Epithelial cell of prostate (primary cell): ENCODE results near the gene HSPA5.
"Not testable (repeated sequence)": the region's sequence is repeated elsewhere in the genome, so short reads cannot be mapped to it uniquely, and the experiment has no call there.

Experiments
- DNase-seq: peaks from one replicate; pipeline ENCODE4 v3.0.0-alpha.2; 2011; ENCODE audit warnings: low read depth, low spot score
- H3K27ac ChIP-seq: fragments of 450-650 bp; 2 replicates; pipeline ENCODE4 v1.5.1; 2017; ENCODE audit warnings: mild to moderate bottlenecking

The HSPA5 gene

DNA sequence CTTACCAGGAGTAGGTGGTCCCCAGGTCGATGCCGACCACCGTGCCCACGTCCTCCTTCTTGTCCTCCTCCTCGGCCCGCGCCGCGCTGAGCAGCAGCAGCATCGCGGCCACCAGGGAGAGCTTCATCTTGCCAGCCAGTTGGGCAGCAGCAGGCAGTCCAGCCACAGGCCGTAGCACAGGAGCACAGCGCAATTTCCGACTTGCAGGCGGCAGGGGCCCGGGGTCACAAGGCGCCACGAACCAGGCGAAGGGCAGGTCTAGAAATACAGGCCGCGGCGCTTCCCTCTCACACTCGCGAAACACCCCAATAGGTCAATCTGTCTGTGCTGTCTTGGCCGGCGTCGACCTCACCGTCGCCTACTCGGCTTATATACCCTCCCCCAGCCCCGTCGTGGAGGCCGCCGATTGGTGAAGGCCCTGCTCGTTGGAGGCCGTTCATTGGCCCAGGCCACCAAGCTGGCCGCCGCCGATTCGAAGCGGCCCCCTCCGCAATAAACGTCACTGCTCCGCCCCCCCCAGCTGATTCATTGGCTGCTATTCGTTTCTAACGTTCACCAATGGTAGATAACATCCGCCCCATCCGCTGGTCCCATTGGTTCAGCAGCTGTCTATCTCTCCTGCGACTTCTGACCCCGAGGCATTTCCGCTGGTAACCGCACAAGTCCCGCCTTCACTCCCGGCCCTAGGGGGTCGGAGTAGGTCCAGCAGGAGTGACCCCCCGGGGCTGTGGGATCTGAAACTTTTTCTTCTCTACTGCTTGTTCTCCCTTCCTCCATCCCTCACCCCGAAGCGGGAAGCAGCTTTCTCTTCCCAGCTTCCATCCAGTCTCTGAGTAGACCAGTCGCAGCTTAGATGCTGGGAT lies at the start of gene HSPA5:
Gene HSPA5 (minus strand): TSS at position 344 of the 863 bp plus-strand sequence. CDS start 217 bp downstream, at position 127.
- DNase-seq: peak; percentile 97
- peak within 1 kb of the TSS; percentile 96 for H3K27ac ChIP-seq

DNA sequence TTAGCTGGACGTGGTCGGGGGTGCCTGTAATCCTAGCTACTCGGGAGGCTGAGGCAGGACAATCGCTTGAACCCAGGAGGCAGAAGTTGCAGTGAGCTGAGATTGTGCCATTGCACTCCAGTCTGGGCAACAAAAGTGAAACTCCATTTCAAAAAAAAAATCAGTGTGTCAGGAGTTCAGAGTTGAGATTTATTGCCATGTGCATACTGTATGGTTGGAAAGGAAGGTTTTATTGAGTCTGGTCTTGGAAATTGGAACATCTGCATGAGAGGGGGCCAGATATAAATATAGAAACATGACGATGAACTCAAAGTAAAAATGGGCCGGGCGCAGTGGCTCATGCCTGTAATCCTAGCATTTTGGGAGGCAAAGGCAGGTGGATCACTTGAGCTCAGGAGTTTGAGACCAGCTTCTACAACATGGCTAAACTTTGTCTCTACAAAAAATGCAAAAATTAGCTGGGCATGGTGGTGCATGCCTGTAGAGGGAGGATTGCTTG lies 45.8 kb upstream of the HSPA5 start:
- not testable (repeated sequence) for DNase-seq, H3K27ac ChIP-seq

DNA sequence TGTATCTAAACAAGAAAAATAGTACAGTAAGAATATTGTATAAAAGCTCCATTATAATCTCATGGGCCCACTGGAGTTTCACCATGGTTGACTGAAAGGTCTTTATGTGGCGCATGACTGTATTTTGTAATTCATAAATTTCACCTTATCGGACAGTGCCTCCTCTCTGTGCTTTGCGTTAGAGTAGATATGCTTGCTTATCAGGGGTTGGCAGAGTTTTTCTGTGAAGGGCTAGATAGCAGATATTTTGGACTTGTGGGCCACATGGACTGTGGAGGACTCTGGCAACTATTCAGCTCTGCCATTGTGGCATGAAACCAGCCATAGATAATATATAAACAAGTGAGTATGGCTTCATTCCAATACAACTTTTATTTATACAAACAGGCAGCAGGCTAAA lies 43.7 kb upstream of the HSPA5 start:
- DNase-seq: no peak
- no peak overlapping the region for H3K27ac ChIP-seq

DNA sequence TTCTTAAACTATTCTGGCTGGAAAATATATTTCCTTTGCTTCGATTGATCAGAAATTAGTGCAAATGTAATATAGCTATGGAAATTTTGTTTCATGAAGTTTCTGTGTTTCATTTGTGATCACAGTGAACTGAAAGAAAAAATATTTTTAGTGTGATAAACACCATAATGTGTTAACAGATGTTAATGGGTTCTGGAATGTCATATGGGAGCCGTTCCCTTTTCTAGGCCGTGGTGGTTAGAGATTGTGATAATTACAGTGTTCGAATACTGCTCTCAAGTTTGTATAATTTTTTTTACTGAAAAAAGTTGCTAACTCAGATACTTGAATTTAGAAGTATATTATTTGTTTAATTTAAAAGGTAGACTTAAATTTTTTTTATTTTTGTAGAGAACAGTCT lies 39.8 kb upstream of the HSPA5 start:
- DNase-seq: no peak
- H3K27ac ChIP-seq: no peak overlapping the region

DNA sequence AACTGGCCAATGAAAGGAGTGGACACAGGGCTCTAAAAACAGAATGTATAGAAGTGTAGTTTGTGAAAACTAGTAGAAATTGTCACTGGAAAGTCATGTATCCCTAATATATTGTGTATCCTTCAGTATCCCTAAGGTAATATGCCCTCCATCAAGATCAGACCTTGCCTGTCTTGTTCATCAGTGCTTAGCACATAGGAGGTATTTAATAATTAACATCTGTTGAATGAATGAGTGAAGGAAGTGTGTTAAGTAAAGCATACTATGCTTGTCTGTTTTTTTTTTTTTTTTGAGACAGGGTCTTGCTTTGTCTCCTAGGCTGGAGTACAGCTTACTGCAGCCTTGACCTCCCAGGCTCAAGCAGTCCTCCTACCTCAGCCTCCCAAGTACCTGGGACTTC lies 36.3 kb upstream of the HSPA5 start:
- no peak overlapping the region for H3K27ac ChIP-seq

DNA sequence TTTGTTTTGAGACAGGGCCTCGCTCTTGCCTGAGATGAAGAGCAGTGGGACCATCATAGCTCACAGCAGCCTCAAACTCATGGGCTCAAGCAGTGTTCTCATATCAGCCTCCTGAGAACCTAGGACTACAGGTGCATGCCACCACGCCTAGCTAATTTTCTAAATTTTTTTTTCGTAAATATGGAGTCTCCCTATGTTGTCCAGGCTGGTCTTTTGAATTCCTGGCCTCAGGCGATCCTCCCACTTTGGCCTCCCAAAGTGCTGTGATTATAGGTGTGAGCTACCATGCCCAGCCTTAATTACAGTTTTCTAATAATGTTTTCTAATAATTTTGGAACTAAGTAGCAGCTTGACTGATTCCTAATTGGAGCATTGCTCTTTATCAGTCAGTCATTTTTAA lies 35.6 kb upstream of the HSPA5 start:
- no peak for DNase-seq
- no peak overlapping the region for H3K27ac ChIP-seq

More for the DNA sequence above, 36.3 kb upstream of the HSPA5 start:
- DNase-seq: no peak

DNA sequence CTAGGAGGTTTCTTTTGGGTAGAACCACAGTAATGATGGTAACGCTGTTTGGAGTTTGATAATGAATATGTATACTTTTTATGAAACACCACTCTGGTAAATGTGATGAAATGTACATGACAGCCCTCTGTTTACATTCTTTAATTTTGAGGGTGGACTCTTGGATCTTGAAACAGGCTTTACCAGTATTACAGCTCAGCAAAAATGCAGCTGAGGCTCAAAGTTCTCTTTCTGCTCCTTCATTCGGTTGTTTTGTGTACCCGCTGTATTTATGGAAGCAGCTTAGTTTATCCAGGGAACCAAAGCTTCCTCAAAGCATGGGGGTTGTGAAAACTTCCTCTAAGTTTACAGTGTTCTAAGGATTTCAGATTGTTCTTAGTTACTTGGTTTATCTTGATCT lies 31.6 kb upstream of the HSPA5 start:
- DNase-seq: no peak

DNA sequence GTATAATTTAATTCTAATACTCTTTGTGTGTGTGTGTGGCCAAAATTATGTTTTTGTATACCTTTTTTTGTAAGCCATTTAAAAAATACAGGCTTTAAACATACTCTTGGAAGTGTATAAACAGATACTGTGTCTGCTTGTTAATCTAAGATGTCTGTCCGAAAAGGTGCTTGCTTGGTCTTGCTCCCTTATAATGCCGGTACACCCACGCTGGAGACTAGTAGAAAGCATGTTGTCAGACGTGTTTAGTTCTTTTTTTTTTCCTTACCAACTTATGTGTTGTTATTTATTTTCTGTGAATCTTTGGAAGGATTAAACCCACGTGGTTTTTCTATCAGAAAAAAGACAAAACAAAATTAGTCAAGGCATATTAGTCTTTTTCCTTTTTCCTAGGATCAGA lies 29.9 kb upstream of the HSPA5 start:
- peak overlapping the region; percentile 71 for H3K27ac ChIP-seq

More for the DNA sequence above, 31.6 kb upstream of the HSPA5 start:
- peak overlapping the region; percentile 71 for H3K27ac ChIP-seq

DNA sequence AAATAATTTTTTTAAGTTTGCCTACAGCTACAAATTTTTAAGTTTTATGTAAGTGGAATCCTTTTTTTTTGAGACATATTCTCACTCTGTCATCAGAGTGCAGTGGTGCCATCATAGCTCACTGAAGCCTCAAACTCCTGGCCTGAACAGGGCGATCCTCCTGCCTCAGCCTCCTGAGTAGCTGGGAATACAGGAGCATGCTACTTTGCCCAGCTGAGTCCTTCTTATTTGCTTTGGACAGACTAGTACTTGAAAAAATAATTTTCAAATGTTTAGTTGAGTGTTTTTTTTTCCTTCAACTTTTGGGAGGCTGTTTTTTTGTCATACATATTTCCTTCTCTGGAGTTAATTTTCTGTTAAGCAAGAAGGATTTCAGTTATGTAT lies 27.9 kb upstream of the HSPA5 start:
- DNase-seq: no peak
- no peak overlapping the region for H3K27ac ChIP-seq

More for the DNA sequence above, 29.9 kb upstream of the HSPA5 start:
- no peak for DNase-seq

DNA sequence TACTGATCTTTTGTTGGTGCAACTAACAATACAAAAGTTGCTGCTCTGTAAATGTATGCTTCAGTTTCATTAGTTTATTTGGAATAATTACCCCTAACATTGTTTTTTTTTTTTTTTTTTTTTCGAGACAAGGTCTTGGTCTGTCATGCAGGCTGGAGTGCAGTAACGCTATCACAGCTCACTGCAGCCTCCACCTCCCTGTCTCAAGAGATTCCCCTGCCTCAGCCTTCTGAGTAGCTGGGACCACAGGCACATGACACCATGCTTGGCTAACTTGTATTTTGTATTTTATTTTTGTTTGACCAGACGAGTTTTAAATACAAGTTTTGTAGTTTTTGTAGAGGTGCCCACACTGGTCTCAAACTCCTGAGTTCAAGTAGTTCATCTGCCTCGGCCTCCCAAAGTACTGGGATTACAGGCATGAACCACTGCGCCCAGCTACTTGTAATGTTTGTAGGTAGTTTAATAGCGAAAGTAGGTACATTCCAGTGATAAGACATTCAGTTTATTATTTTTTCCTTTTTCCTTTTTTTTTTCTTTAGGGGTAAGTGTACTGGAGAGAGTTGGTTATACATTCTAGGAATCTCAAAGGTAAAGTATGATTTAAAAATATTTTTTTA lies 27.4 kb upstream of the HSPA5 start:
- DNase-seq: no peak
- no peak overlapping the region for H3K27ac ChIP-seq

DNA sequence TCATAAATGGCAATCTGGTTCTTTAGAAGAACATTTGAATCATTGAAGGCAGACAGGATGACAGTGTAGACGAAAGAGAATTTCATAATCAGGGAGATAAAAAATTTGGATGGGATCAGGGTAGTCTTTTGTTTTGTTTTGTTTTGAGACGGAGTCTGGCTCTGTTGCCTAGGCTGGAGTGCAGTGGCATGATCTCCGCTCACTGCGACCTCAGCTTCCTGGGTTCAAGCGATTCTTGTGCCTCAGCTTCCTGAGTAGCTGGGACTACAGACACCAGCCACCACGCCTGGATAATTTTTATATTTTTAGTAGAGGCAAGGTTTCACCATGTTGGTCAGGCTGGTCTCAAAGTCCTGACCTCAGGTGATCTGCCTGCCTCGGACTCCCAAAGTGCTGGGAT lies 22.9 kb upstream of the HSPA5 start:
- DNase-seq, H3K27ac ChIP-seq: not testable (repeated sequence)

DNA sequence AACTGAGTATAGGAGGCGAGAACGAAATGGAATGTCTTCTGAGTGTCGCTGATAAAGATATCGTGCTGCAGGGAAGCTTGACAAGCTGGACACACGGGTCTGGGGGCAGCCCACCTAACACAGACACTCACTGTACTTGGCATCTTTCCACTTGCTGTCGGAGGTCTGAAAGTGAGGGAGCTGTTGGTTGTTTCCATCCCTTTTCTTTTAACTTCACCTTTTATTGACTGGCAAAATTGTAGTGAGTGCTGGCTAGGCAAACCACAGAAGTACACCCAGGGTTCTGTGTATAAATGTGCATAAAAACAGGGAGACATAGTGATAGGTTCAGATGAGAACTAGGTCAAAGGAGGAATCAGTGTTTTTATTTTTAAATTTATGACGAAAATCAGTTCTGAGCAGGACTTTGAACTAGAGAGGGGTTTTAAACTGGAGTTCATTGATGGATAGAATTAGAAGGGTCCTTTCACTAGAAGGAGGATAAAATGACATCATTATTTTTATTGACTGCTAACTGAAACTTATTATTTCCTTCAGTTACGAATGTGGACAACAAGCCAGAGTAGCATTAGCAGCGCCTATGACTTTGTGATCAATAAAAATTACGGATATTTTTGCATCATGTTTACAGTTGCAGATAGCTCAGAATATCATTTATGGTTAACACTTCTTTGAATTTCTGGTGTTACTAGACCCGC lies 21.3 kb upstream of the HSPA5 start:
- peak overlapping the region; percentile 49 for H3K27ac ChIP-seq
- no peak for DNase-seq

DNA sequence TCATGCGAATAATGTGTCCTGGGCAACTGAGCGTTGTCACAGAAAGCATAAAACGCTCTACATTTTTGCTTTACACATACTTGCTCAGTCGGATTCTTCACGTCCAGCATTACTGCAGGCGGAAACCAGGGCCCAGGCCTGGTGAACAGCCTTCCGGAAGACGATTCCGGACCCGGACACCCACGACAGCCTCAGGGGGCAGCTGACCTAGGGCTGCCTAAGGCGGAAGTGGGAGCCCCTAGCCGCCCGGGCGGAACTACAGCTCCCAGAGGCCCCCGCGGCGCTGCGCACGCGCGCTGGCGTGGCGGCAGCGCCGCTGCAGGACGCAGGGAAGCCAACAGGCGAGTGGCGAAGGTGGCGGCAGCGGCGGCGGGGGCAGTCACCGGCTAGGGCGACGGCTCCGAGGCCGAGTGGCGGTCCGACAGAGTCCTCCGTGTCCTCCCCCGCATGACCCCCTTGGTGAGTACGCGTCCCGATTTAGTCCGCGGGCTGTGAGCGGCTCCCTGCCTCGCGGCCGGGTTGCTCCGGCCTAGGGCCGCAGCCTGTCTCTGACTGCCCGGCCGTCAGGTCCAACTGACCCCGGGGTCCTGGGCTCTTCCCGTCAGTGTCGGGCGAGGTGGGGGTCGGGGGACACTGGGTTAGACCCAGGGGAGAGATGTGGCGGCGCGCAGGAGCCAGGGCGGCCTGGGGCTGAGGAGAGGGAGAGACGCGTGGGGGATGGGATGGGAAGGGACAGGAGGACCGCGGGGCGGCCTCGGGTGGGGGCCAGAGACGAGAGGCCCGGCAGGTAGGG lies 20.6 kb upstream of the HSPA5 start, which contains the start of gene GAPVD1:
Gene GAPVD1 (plus strand): TSS at position 326 of the 793 bp plus-strand sequence. CDS start 37,096 bp downstream, outside the sequence.
- H3K27ac ChIP-seq: peak within 1 kb of the TSS; percentile 49
- DNase-seq: no peak

DNA sequence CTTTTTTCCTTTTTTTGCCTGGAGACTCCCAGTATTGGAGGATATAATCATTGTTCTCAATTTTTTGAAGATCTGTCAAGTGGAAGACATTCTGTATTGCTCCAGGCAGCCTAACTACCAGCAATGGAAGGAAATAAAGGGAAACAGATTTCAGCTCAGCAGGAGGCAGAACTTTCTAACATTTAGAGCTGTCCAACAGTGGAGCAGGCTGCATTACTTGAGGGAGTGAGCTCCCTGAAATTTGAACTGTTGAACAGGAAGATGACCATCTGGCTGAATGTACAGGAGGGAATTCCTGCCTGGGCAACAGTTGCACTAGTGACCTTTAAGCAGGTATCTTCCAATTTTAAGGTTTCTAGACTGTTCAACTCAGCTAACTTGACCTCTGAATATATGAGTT lies 19.4 kb upstream of the HSPA5 start:
- no peak for DNase-seq
- H3K27ac ChIP-seq: no peak overlapping the region

DNA sequence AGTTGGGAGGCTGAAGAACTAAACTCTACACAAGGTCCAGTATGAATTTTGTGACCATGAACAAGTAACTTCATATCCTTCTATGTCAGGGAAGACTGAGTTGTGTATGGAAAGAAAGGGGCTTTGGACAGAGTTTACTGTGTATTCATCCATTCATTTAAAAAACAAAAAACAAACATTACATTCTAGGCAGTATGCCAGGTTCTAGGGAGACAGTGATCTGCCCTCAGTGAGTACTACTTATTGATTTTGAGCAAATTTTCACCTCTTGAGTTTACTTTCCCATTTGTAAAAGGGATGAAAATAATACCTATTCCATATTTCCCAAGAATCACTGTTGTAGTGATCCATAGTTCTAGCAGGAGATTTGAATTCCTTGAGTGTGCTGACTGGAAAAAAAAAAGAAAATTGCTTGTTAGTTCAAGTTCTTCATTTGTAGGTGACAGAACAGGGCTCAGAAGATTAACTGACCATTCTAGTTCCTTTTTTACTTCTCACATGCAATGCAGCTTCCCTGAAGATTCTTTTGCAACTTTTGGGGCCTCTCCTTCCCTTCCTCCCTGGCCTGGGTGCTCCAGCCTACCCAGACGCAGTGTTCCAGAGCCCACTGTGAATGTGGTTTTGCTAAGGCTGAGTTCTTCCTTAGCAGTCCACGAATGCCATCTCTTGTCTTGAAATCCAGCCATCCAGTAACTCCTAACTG lies 17.8 kb upstream of the HSPA5 start:
- no peak overlapping the region for H3K27ac ChIP-seq
- no peak for DNase-seq

DNA sequence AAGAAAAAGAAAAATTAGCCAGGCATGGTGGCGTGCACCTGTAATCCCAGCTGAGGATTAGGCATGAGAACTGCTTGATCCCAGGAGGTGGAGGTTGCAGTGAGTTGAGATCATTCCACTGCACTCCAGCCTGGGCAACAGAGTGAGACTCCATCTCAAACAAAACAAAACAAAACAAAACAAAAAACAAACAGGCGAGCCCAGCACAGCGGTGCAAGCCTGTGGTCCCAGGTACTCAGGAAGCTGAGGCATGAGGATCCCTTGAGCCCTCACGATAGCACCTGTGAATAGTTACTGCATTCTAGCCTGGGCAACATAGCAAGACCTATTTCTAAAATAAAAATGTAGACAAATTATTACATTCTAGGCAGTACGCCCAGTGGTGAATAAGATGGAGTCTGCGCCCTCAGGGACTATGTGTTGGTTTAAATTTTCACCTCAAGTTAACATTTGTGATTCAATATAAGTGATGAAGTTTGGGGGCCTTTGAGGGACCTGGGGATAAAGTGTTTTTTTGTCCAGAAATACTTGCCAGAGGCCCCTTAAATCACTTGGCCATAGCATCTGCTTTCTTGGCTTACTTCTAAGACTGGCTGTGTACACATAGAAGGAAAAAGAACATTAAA lies 17.1 kb upstream of the HSPA5 start:
- no peak overlapping the region for H3K27ac ChIP-seq
- DNase-seq: no peak

DNA sequence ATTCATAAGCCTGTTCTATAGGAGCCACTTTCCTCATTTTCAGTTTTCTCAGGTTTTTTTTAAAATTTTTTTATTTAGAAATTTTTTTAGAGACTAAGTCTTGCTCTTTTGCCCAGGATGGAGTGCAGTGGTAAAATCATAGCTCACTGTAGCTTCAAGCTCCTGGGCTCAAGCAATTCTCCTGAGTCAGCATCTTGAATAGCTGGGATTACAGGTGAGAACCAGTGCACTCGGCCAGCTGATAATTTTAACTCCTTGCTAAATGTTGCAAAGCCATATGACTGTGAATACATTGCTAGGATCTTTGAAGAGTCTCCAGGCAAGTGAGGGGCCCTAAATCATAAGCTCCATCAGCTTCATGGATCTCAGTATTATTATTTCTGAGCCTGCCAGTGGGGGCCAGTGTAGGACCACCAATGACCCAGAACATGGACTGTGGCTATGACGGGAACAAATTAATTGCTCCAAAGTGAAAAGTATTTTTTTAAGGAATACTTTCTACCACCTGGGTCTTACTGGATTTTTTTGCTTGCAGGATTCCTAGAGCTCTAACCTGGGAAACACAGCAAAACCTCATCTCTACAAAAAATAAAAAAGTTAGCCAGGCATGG lies 14.7 kb upstream of the HSPA5 start:
- DNase-seq: no peak

DNA sequence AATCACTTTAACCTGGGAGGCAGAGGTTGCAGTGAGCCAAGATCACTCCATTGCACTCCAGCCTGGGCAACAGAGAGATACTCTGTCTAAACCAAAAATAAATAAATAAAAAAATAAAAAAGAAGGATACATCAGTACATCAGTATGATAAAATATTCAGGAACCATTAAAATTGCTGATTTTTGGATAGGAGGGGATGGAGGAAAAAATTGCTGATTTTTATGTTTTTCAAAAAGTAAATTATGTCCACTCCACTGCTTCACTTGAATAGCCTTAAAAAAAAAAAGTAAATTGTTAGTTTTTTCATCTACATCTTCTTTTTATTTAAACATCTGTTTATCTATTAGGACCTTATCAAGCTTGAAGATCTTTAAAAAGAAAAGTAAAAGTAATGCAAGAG lies 13.1 kb upstream of the HSPA5 start:
- no peak overlapping the region for H3K27ac ChIP-seq
- DNase-seq: no peak

More for the DNA sequence above, 14.7 kb upstream of the HSPA5 start:
- no peak overlapping the region for H3K27ac ChIP-seq
